H1 (cell line): ENCODE results near the gene TMEM150B. TPM values are rescaled to one million over a fixed set of nuclear protein-coding genes. Genes with fewer than 3 reads are reported as not detected.

Experiments used
- ASH2L ChIP-seq: fragments of 200-600, 300-600 bp; sonication (generic); IDR thresholded peaks from one replicate; pipeline ENCODE4 v1.7.1; 2017; ENCODE audit warnings: low read length
- BCL11A ChIP-seq, 2 experiments: IDR thresholded peaks; one replicate each; pipeline ENCODE4 v1.6.1; 2011; ENCODE audit warnings: low read depth in 2 of 2, low read length in 2 of 2, mild to moderate bottlenecking in 2 of 2
- CBX5 ChIP-seq: fragments of 300-800, 300-1000 bp; sonication (generic); IDR thresholded peaks from 2 replicates; pipeline ENCODE4 v1.7.1; 2016; ENCODE audit warnings: antibody characterized with exemption, low read length, low read depth
- CHD7 ChIP-seq: fragments of 300-600 bp; sonication (generic); IDR thresholded peaks from 2 replicates; pipeline ENCODE4 v1.7.1; 2012; ENCODE audit warnings: low read length, moderate library complexity, mild to moderate bottlenecking, inconsistent platforms; ENCODE audit not compliant: insufficient replicate concordance
- CREB1 ChIP-seq: IDR thresholded peaks from 2 replicates; pipeline ENCODE4 v1.6.1; 2012; ENCODE audit warnings: inconsistent platforms
- HDAC2 ChIP-seq, 2 experiments: fragments of 300-600 bp in 1 of 2; sonication (generic) in 1 of 2; IDR thresholded peaks; 2 replicates each; pipeline ENCODE4 v1.6.1; 2011 to 2012; ENCODE audit warnings: low read depth in 2 of 2, low read length in 2 of 2, mild to moderate bottlenecking in 2 of 2, moderate library complexity in 2 of 2, borderline replicate concordance in 1 of 2, inconsistent platforms in 1 of 2
- HDAC6 ChIP-seq: IDR thresholded peaks from one replicate; pipeline ENCODE4 v1.7.1; 2012; ENCODE audit warnings: low read depth, mild to moderate bottlenecking, inconsistent platforms, low read length, moderate library complexity
- JUN ChIP-seq: IDR thresholded peaks from 2 replicates; pipeline ENCODE4 v1.6.1; 2011; ENCODE audit warnings: low read depth, mild to moderate bottlenecking, improper control_type of control experiment, low read length
- RAD21 ChIP-seq, 2 experiments: IDR thresholded peaks in 1 of 2; conservative IDR thresholded peaks in 1 of 2; 2 replicates each; pipeline ENCODE4 v1.6.1; 2011; ENCODE audit warnings: low read depth in 2 of 2, low read length in 2 of 2, improper control_type of control experiment in 1 of 2, inconsistent platforms in 1 of 2, mild to moderate bottlenecking in 1 of 2, moderate library complexity in 1 of 2
- SAP30 ChIP-seq: fragments of 300-600 bp; sonication (generic); IDR thresholded peaks from 2 replicates; pipeline ENCODE4 v1.7.1; 2012; ENCODE audit warnings: low read length, moderate library complexity, mild to moderate bottlenecking, inconsistent platforms; ENCODE audit not compliant: insufficient read depth, insufficient replicate concordance
- YY1 ChIP-seq: IDR thresholded peaks from 2 replicates; pipeline ENCODE4 v1.6.1; 2011; ENCODE audit warnings: low read depth, mild to moderate bottlenecking, low read length
- polyA plus RNA-seq, 7 experiments: library from polyadenylated mRNA; depleted of rRNA in 3 of 7; stranded (reverse) in 5 of 7; unstranded in 2 of 7; fragments of >200 nt in 5 of 7; fragments of 200-250 nt in 2 of 7; gene quantifications; 1 replicate in 5 of 7; 2 replicates in 1 of 7; 4 replicates in 1 of 7; pipeline versions ENCODE4 v1.2.1 to v1.2.3, GENCODE V29; 2011 to 2013; ENCODE audit warnings: missing spikeins in 2 of 7, mixed read lengths in 2 of 7
- total RNA-seq: library from RNA; stranded (reverse); fragmentation: NEBNext Ultra II Directional; extraction: Animal tissue kit (Norgen Biotek cat#: 25700); gene quantifications from 2 replicates; pipeline ENCODE4 v1.2.1, GENCODE V29; 2021

TMEM150B gene
- total and polyA plus RNA-seq, 2 of the 8 experiments (the other 6 are each of a cell fraction or from before 2014, with no cell fraction given) = 0.41 to 0.91 TPM

- TF ChIP-seq CHD7 (no peak), ASH2L (no peak), CBX5 (no peak), BCL11A (IDR thresholded peaks at IDR 0.05; ENCODE audit: low read depth in 2 of 2, low read length in 2 of 2) (no peak), YY1 (no peak), HDAC2 (IDR thresholded peaks at IDR 0.05; ENCODE audit: borderline replicate concordance in 1 of 2, low read depth in 2 of 2, low read length in 2 of 2) (no peak), HDAC6 (no peak), SAP30 (no peak), CREB1 (no peak), JUN (no peak), RAD21 (IDR thresholded peaks at IDR 0.05 in 1 of 2, conservative IDR thresholded peaks at IDR 0.05 in 1 of 2; ENCODE audit: low read depth in 2 of 2, low read length in 2 of 2) (no peak)
Measured at GRCh38 chr19:55315956-55316525, 9.1 kb downstream of the TMEM150B start (continued).
